Gastroesophageal sphincter (tissue), 3 donors: Measurements from ENCODE around the gene JARID2.

ENCODE experiments used
- EP300 ChIP-seq: sonication (generic); formaldehyde crosslinking; IDR thresholded peaks from one replicate; pipeline ENCODE4 v1.6.1; 2017; ENCODE audit warnings: antibody characterized with exemption, mild to moderate bottlenecking
- POLR2A ChIP-seq, 2 donors: fragments of 450-650 bp; IDR thresholded peaks; one replicate each; pipeline ENCODE4 v1.6.1; 2017; ENCODE audit warnings: antibody characterized with exemption in 2 of 2, mild to moderate bottlenecking in 2 of 2, moderate library complexity in 1 of 2
- TF ChIP-seq, protein P1 (sequence below), 4 experiments: fragments of 200-600 bp in 2 of 4; fragments of 450-650 bp in 2 of 4; sonication (generic) in 1 of 4; IDR thresholded peaks; one replicate each; pipeline ENCODE4 v1.5.1; 2017 to 2019; ENCODE audit warnings: antibody characterized with exemption in 4 of 4, mild to moderate bottlenecking in 2 of 4, moderate library complexity in 2 of 4

- TF ChIP-seq, protein P1, sequence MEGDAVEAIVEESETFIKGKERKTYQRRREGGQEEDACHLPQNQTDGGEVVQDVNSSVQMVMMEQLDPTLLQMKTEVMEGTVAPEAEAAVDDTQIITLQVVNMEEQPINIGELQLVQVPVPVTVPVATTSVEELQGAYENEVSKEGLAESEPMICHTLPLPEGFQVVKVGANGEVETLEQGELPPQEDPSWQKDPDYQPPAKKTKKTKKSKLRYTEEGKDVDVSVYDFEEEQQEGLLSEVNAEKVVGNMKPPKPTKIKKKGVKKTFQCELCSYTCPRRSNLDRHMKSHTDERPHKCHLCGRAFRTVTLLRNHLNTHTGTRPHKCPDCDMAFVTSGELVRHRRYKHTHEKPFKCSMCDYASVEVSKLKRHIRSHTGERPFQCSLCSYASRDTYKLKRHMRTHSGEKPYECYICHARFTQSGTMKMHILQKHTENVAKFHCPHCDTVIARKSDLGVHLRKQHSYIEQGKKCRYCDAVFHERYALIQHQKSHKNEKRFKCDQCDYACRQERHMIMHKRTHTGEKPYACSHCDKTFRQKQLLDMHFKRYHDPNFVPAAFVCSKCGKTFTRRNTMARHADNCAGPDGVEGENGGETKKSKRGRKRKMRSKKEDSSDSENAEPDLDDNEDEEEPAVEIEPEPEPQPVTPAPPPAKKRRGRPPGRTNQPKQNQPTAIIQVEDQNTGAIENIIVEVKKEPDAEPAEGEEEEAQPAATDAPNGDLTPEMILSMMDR (IDR thresholded peaks at IDR 0.05), result no peak
- no peak for TF ChIP-seq POLR2A (IDR thresholded peaks at IDR 0.05)
- TF ChIP-seq EP300, result no peak
Measured at GRCh38 chr6:15500901-15501825, 255.3 kb downstream of the JARID2 start.
